ENCODE measurements around the gene ABHD13. TPM values are rescaled to one million over a fixed set of nuclear protein-coding genes. Genes with fewer than 3 reads are reported as not detected.
"Not testable (repeated sequence)": the region's sequence is repeated elsewhere in the genome, so short reads cannot be mapped to it uniquely, and the experiment has no call there.

ABHD13 gene
- total RNA-seq, 1 donor from 2014 or later = 8.1 TPM

GRCh38 chr13:108223687-108224503, 5.7 kb downstream of the ABHD13 start:
- intact Hi-C loops (cut with micrococcal nuclease) = no loop called here

GRCh38 chr13:108225440-108225839, 7.2 kb downstream of the ABHD13 start:
- intact Hi-C loops (cut with micrococcal nuclease) = loop anchor here (5.0 kb wide), 2 partner anchors 282 to 672 kb away; no protein-coding TSS in a partner anchor

DNA sequence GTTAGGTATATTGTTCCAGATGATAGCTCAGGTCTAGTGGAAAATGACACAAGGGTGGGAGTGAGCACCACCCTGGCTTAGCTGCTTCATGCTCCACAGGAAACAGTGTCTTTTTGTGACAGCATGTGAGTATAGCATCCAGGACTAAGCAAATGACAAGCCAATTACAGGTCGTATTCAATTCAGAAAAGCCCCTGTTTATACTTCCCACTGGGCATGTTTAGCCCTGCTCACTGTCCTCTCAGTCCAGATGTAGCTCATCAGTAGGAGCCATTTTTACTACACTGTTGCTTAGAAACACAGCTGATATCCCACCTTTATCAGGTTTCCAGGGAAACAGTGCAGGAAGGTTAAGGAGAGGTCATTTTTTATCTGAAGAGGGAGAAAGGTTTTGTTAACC, 8.0 kb downstream of the ABHD13 start:
- intact Hi-C loops (cut with micrococcal nuclease) = loop anchor here (5.0 kb wide), 2 partner anchors 281 to 671 kb away; no protein-coding TSS in a partner anchor

DNA sequence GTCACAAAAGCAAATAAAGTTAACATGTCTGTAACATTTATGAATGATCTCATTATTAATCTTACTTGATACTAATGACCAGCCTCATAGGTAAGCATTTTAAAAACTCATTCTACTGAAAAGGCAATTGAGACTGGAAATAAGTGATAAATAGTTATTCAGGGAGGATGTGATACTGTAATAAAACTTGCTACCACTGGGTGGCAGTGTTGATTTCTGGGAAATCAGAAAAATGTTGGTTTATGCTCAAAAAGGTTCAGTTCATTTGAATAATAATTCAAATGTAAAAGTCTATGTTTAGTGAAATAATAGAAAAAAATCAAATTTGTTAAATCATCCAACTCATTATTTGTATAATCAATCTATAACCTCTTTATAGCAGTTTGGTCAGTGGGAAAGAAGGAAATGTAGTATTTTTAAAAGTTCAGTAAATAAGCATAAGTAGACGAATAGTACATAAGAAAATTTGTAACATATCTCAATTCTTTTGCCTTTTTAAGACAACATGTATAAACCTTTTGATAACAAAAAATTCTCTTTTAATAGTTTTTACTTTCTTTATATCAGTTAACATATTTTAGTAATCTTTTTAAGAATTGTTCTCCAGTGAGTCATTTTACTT, 9.6 kb downstream of the ABHD13 start:
- intact Hi-C loops (cut with micrococcal nuclease) = loop anchor here (1.0 to 5.0 kb wide), 4 partner anchors 9 to 670 kb away; partner anchors contain the start of gene ABHD13

- intact Hi-C loops (cut with micrococcal nuclease) = no loop called here
Observed at GRCh38 chr13:108230377-108230776, 12.2 kb downstream of the ABHD13 start.

- intact Hi-C loops (cut with micrococcal nuclease) = no loop called here
Observed at GRCh38 chr13:108249150-108249549, 31.0 kb downstream of the ABHD13 start.

GRCh38 chr13:108257248-108257647, 39.1 kb downstream of the ABHD13 start:
- intact Hi-C loops (cut with micrococcal nuclease) = no loop called here

DNA sequence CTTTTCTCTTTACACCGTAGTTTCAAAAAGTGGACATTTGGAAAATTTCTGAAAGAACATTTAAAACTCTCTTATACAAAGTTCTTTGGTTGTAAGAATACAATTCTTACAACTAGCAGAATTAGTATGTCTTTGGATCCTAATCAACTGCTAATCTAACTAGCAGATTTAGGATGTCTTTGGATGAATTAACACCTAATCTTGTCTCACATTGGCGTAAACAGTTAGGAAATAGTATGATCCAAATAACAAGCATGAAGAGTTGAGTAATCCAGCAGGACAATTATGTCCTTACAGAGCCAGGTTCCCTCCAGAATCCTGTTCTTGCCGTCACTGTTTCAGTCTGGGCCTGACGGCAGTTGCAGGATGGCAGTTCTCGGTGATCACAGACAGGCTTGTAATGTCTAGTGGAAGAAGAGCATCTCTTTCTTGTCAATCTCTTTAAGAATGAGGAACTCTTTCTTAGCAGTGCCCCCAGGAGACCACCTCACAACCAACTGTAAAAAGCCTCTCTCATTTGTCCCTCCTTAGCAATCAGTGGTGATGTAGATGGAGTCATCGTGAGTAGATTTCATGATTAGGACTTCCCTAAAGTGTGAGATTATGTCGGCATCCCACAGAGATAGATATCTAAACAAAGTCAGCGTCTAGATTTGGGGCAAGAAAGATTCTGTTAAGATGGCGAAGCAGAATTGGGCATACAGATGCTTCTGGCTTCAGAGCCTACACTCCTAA, 45.6 kb downstream of the ABHD13 start:
- intact Hi-C loops (cut with micrococcal nuclease) = no loop called here

GRCh38 chr13:108266321-108266990, 48.3 kb downstream of the ABHD13 start:
- intact Hi-C loops (cut with micrococcal nuclease) = no loop called here

- intact Hi-C loops (cut with micrococcal nuclease) = no loop called here
Observed at GRCh38 chr13:108267347-108267746, 49.2 kb downstream of the ABHD13 start.

DNA sequence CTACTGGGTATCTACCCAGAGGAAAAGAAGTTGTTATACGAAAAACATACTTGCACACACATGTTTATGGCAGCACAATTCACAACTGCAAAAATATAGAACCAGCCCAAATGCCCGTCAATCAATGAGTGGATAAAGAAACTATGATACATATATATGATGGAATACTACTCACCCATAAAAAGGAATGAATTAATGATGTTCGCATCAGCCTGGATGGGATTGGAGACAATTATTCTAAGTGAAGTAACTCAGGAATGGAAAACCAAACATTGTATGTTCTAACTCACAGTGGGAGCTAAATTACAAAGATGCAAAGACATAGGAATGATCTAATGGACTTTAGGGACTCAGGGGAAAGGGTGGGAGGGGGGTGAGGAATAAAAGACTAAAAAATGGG, 49.7 kb downstream of the ABHD13 start:
- intact Hi-C loops (cut with micrococcal nuclease) = not testable (repeated sequence)

GRCh38 chr13:108268466-108269112, 50.4 kb downstream of the ABHD13 start:
- intact Hi-C loops (cut with micrococcal nuclease) = no loop called here

GRCh38 chr13:108269601-108270328, 51.6 kb downstream of the ABHD13 start, which contains the start of gene TNFSF13B:
TNFSF13B (plus strand) TSS chr13:108269718; CDS start chr13:108269896, 178 bp downstream.
- intact Hi-C loops (cut with micrococcal nuclease) = loop anchor here (1.0 kb wide), 1 partner anchor 54 kb away; the partner anchor contains the start of gene LIG4

DNA sequence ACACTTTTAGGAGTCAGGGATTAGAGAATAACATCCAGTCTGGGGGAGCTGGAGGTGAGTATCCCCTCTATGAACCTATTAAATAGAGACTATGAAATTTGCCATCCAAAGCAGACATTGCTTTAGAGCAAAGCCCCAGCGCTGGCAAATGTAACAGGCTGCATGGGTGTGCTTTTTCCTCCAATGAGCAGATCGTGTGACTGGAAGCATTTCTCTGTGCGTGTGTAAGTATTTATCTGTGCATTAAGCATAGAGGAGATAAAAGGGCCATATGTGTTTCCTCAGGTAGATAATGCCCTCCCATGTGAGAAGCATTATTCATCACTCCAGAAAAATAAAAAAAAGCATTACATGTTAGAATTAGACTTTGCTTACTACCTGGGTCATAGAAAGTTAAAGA, 52.2 kb downstream of the ABHD13 start:
- intact Hi-C loops (cut with micrococcal nuclease) = loop anchor here (1.0 kb wide), 1 partner anchor 55 kb away; the partner anchor contains the start of gene LIG4

- intact Hi-C loops (cut with micrococcal nuclease) = no loop called here
Observed at GRCh38 chr13:108272333-108272732, 54.1 kb downstream of the ABHD13 start.

DNA sequence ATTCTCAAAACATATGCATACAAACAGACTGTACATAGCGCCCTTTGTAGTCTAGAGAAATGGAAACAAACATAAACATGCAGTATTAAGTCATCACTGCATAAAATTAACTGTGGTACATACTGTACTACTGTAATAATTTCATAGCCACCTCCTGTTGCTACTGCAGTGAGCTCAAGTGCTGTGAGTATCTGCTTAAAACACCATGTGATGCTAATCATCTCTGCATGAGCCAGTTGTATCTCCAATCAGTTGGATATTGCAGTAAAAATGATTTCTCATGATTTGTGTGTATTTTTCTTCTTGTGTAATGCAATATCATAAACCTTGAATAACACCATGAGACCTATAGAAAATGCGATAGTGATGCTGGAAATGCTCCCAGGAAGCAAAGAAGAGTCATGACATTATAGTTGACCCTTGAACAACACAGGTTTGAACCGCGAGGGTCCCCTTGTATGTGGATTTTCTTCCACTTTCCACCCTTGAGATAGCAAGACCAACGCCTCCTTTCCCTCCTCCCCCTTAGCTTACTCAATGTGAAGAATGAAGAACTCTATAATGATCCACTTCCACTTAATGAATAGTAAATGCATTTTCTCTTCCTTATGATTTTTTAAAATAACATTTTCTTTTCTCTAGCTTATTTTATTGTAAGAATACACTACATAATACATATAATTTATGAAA, 55.4 kb downstream of the ABHD13 start:
- intact Hi-C loops (cut with micrococcal nuclease) = no loop called here

- intact Hi-C loops (cut with micrococcal nuclease) = no loop called here
Observed at GRCh38 chr13:108274718-108275117, 56.5 kb downstream of the ABHD13 start.

GRCh38 chr13:108276060-108276459, 57.9 kb downstream of the ABHD13 start:
- intact Hi-C loops (cut with micrococcal nuclease) = no loop called here

- intact Hi-C loops (cut with micrococcal nuclease) = no loop called here
Observed at GRCh38 chr13:108278466-108278865, 60.3 kb downstream of the ABHD13 start.
